GM18508 (cell line): ENCODE measurements around the gene ZDHHC6.
"Not testable (repeated sequence)": the region's sequence is repeated elsewhere in the genome, so short reads cannot be mapped to it uniquely, and the experiment has no call there.

Experiments used
- ATAC-seq: cut with Tn5 transposase; IDR thresholded peaks from one replicate; pipeline ENCODE4 v1.9.1; 2021; ENCODE audit warnings: moderate number of reproducible peaks; ENCODE audit not compliant: insufficient read depth, unreplicated experiment

Gene ZDHHC6

DNA sequence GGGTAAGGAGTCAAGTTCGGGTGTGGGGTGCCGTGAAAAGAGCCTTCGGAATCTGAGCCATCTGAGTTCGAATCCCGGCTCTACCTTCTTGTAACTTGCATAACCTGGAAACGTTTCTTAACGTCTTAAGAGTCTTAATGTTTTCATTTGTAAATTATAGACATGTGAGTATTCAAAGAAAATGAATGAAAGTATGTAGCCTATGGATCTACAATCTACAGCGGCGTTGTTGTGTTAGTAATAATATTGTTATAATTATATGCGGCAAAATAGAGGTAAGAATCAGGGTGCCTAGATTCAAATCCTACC, 860 bp upstream of the ZDHHC6 start:
- no peak for ATAC-seq

GRCh38 chr10:112446055-112446854, 459 bp downstream of the ZDHHC6 start:
- no peak for ATAC-seq

GRCh38 chr10:112442063-112442462, 4.7 kb downstream of the ZDHHC6 start:
- ATAC-seq: no peak

DNA sequence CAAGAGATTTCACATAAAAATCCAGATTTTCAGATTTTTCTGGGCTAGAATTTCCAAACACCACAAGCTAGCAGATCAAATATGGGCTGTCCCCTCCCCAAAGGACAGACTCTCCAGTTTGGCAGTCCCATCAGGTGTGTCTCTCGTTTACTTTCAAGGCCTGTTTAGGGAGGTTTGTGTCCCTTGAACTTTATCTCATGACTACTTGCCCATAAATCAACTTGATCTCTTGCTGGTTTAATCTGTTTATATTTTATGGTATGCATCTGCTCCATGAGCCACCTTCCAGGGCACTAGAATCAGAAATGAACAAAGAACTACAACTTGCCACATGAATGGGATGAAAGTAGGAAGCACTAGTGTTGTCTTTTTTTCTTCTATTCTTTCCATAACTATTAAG, 5.2 kb downstream of the ZDHHC6 start:
- ATAC-seq: no peak

DNA sequence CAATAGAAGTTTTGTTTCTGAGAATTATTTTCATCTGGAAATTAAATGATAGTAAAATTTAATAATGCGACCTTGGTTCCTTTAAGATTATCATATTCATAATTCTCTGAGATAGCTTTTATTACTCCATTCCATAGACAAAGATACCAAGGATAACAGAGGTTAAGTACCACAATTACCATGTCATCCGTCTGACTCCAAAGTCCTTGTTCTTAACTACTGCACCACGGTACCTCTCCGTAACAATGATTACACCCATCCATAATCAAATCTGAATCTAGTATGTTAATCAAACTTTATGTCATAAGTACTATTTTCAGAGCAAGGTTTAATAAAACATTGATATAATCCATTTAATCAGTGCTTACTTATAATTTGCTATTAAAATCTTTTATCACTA, 8.4 kb downstream of the ZDHHC6 start:
- ATAC-seq: no peak

- no peak for ATAC-seq
Observed at GRCh38 chr10:112434988-112435619, 11.6 kb downstream of the ZDHHC6 start.

DNA sequence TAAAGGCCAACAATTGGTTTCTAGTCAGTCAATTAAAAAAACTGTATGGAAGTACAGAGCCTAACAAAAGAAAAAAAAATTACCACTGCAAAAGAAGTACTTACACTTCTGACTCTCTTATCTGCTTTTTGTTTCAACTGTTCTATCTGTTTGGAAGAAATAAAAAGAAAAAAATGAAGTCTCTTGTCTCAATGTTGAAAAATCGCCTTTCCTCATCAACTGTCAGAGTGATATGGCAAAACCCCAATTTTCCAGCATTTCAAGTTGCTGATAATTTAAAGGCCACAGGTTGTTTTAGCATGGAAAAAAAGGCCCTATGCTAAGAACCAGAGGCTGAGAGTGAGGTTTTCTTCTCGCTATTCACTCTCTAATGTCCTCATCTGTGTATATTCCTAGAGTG, 13.6 kb downstream of the ZDHHC6 start:
- no peak for ATAC-seq

DNA sequence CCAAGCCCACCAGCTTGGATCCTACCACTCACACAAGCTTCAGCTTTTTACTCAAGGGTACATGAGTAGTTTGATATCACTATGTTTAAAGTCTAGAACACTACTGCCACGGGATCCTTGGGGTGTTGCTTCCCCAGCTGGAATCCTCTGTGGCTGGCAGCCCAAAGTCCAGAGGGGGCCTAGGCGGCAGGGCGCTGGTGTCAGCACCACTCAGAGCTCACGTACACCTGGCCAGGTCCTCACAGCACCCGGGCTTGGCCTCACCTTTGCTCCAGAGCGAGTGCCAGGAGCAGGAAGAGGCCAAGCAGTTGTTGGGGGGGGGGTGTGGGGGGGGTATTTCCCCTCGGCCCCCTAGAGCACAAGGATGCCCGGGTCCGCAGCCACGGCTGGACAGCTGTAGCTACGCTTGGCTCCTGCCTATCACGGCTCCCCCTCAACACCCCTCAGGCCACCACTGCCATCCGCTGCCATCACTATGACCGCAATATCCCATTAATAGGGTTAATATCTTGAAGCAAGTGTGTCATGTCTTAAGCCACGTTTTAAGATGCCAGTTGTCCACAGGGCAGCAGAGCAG, 17.0 kb downstream of the ZDHHC6 start:
- ATAC-seq: no peak

DNA sequence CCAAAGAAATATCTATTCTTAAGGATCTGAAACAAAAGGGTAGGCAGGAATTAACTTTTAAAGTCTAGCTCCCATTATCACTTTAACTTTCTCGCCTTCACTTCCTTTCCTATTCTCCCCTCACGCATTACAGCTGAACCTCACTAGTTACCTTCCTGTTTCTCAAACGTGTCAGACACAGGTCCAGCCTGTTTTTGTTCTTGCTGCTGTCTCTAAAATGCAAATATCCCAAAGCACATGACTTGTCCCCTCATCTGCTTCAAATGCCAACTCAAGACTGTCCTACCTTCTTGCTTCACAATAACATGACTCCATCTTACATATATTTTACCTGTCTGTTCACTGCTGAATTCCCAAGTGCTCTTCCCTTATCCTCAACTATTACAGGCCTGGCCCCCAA, 17.6 kb downstream of the ZDHHC6 start:
- no peak for ATAC-seq

- ATAC-seq: no peak
Observed at GRCh38 chr10:112426111-112426510, 20.6 kb downstream of the ZDHHC6 start.

GRCh38 chr10:112424651-112425050, 22.1 kb downstream of the ZDHHC6 start:
- no peak for ATAC-seq

- ATAC-seq: no peak
Observed at GRCh38 chr10:112421731-112422130, 25.0 kb downstream of the ZDHHC6 start.

DNA sequence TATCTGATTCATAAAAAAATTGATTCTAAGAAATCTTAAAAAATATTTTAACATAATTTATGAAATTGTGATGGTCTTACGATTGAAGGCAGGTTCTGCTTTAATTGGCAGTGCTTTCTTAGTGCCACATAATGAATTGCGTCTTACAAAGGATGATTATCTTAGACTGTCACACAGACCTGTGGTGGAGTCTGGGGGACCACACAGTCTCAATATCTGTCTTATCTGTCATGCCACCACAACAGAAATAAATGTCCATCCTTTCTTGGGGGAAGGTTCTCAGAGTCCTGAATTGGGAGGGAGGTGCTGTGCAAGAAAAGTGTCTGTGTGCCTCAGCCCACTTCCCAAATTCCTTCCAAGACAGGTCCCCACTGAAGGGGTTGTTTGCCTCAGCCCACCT, 34.0 kb downstream of the ZDHHC6 start:
- ATAC-seq: no peak

- ATAC-seq: no peak
Observed at GRCh38 chr10:112409755-112410154, 37.0 kb downstream of the ZDHHC6 start.

- ATAC-seq: no peak
Observed at GRCh38 chr10:112409299-112409698, 37.4 kb downstream of the ZDHHC6 start.

- no peak for ATAC-seq
Observed at GRCh38 chr10:112407696-112408095, 39.0 kb downstream of the ZDHHC6 start.

DNA sequence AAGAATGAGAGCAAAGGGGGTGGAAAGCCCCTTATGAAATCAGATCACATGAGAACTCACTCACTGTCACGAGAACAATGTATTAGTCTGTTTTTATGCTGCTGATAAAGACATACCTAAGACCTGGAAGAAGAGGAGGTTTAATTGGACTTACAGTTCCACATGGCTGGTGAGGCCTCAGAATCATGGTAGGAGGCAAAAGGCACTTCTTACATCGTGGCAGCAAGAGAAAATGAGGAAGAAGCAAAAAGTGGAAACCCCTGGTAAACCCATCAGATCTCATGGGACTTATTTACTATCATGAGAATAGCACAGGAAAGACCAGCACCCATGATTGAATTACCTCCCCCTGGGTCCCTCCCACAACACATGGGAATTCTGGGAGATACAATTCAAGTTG, 39.9 kb downstream of the ZDHHC6 start:
- ATAC-seq: not testable (repeated sequence)

- ATAC-seq: no peak
Observed at GRCh38 chr10:112404617-112405016, 42.1 kb downstream of the ZDHHC6 start.

- no peak for ATAC-seq
Observed at GRCh38 chr10:112402917-112403316, 43.8 kb downstream of the ZDHHC6 start.

GRCh38 chr10:112397592-112397991, 49.1 kb downstream of the ZDHHC6 start:
- no peak for ATAC-seq

- ATAC-seq: no peak
Observed at GRCh38 chr10:112395809-112396530, 50.7 kb downstream of the ZDHHC6 start.
